Suprapubic skin (tissue), 4 donors: ENCODE results near the gene TES. TPM values are rescaled to one million over a fixed set of nuclear protein-coding genes. Genes with fewer than 3 reads are reported as not detected.

Experiments
- DNase-seq, 2 donors: peaks; one replicate each; pipeline ENCODE4 v3.0.0-alpha.2; 2019; ENCODE audit warnings: low spot score in 2 of 2
- H3K27ac ChIP-seq: fragments of 200-600 bp; sonication (generic); one replicate; pipeline ENCODE4 v1.5.1; 2019
- H3K27me3 ChIP-seq: fragments of 200-600 bp; sonication (generic); one replicate; pipeline ENCODE4 v1.5.1; 2019
- H3K36me3 ChIP-seq: fragments of 200-600 bp; sonication (generic); one replicate; pipeline ENCODE4 v1.5.1; 2019
- H3K4me1 ChIP-seq: fragments of 200-600 bp; sonication (generic); one replicate; pipeline ENCODE4 v1.5.1; 2019
- H3K4me3 ChIP-seq: fragments of 200-600 bp; sonication (generic); one replicate; pipeline ENCODE4 v1.5.1; 2019; ENCODE audit warnings: mild to moderate bottlenecking
- H3K9me3 ChIP-seq: fragments of 200-600 bp; sonication (generic); one replicate; pipeline ENCODE4 v1.5.1; 2019
- EP300 ChIP-seq: sonication (generic); formaldehyde crosslinking; IDR thresholded peaks from one replicate; pipeline ENCODE4 v1.6.1; 2017; ENCODE audit warnings: antibody characterized with exemption
- POLR2A ChIP-seq, 2 donors: fragments of 450-650 bp; IDR thresholded peaks; one replicate each; pipeline ENCODE4 v1.6.1; 2017; ENCODE audit warnings: antibody characterized with exemption in 2 of 2, mild to moderate bottlenecking in 2 of 2, moderate library complexity in 2 of 2
- POLR2AphosphoS5 ChIP-seq, 3 donors: sonication (generic); formaldehyde crosslinking; IDR thresholded peaks; one replicate each; pipeline ENCODE4 v1.6.1; 2017; ENCODE audit warnings: antibody characterized with exemption in 3 of 3
- WGBS: methylation state at CpG from one replicate; pipeline ENCODE4 v1.1.5; 2018; 5-methylcytosine and 5-hydroxymethylcytosine counted together
- total RNA-seq, 4 donors: library from RNA; depleted of rRNA; stranded (reverse); fragments of >200 nt; gene quantifications; one replicate each; pipeline ENCODE4 v1.1.0, GENCODE V29; 2016
- TF ChIP-seq, protein P1 (sequence below), 2 donors: fragments of 200-600 bp in 1 of 2; fragments of 450-650 bp in 1 of 2; sonication (generic) in 1 of 2; IDR thresholded peaks; one replicate each; pipeline ENCODE4 v1.5.1; 2016 to 2019; ENCODE audit warnings: antibody characterized with exemption in 2 of 2, mild to moderate bottlenecking in 1 of 2, moderate library complexity in 1 of 2

The TES gene
- total RNA-seq, 4 donors from 2014 or later: 44.3 to 66.0 (median 57.5) TPM

DNA sequence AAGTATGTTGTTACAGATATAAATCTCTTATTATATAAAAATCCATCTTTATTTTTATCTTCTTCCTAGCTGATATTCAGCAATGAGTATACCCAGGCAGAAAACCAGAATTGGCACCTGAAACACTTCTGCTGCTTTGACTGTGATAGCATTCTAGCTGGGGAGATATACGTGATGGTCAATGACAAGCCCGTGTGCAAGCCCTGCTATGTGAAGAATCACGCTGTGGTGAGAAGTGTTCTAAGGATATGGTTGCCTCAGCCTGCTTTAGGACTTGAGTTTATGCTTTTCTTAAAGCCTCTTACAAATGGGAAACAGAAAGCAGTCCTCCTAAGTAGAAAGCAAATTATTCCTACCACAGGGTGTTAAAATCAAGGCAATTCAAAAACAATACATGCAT is 41.9 kb downstream of the TES start:
- Histone ChIP-seq H3K36me3 (peaks cover 31% of the 10 kb centered on the region), H3K27me3 (no peaks in the 10 kb centered on the region), H3K4me3 (no peak overlapping the region), H3K27ac (no peak overlapping the region), H3K4me1 (no peaks in the 10 kb centered on the region), H3K9me3 (no peaks in the 10 kb centered on the region)
- WGBS: 95% methylated on average over 3 of the region's 3 CpGs
- TF ChIP-seq EP300 (no peak), POLR2A (IDR thresholded peaks at IDR 0.05) (no peak), POLR2AphosphoS5 (IDR thresholded peaks at IDR 0.05) (no peak)
- TF ChIP-seq, protein P1, sequence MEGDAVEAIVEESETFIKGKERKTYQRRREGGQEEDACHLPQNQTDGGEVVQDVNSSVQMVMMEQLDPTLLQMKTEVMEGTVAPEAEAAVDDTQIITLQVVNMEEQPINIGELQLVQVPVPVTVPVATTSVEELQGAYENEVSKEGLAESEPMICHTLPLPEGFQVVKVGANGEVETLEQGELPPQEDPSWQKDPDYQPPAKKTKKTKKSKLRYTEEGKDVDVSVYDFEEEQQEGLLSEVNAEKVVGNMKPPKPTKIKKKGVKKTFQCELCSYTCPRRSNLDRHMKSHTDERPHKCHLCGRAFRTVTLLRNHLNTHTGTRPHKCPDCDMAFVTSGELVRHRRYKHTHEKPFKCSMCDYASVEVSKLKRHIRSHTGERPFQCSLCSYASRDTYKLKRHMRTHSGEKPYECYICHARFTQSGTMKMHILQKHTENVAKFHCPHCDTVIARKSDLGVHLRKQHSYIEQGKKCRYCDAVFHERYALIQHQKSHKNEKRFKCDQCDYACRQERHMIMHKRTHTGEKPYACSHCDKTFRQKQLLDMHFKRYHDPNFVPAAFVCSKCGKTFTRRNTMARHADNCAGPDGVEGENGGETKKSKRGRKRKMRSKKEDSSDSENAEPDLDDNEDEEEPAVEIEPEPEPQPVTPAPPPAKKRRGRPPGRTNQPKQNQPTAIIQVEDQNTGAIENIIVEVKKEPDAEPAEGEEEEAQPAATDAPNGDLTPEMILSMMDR (IDR thresholded peaks at IDR 0.05): no peak
- no peak for DNase-seq

DNA sequence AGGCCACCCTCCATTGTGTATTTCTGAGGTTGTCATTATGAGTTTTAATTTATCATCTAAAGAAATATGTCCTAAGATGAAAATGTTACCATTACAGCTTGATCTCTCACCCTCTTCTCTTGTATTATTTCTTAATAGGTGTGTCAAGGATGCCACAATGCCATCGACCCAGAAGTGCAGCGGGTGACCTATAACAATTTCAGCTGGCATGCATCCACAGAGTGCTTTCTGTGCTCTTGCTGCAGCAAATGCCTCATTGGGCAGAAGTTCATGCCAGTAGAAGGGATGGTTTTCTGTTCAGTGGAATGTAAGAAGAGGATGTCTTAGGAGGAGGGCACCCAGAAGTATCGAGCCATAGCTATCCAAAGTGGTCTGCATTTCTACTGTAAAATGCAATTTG is 46.8 kb downstream of the TES start:
- H3K9me3 ChIP-seq: no peaks in the 10 kb centered on the region
- no peak overlapping the region for H3K4me3 ChIP-seq
- peaks cover 14% of the 10 kb centered on the region for H3K36me3 ChIP-seq
- peaks cover 8% of the 10 kb centered on the region for H3K4me1 ChIP-seq
- WGBS: 75% methylated on average over 3 of the region's 3 CpGs
- DNase-seq: no peak
- no peaks in the 10 kb centered on the region for H3K27me3 ChIP-seq
- no peak overlapping the region for H3K27ac ChIP-seq
- TF ChIP-seq, protein P1 (IDR thresholded peaks at IDR 0.05): no peak
- no peak for TF ChIP-seq POLR2A (IDR thresholded peaks at IDR 0.05)

DNA sequence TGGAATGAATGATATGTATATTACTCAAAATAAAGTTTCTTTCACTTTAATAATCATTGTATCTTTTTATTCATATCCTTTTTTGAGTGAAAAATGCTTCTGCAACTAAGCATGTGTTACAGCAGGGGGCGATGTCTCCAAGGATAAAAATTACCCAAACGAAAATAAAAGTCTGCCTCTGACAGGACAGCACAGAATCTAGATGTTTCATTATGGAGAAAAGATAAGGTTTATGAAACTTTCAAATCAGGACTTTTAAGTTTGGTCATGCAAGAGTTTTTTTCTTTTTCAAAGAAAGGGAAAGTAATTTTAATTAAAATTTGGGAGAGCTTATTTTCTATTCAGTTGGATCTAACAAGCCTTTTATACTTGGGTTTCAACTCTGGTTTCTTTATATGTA is 48.4 kb downstream of the TES start:
- Histone ChIP-seq H3K36me3 (peaks cover 3% of the 10 kb centered on the region), H3K4me1 (peaks cover 8% of the 10 kb centered on the region), H3K27me3 (no peaks in the 10 kb centered on the region), H3K27ac (no peak overlapping the region), H3K4me3 (no peak overlapping the region), H3K9me3 (no peaks in the 10 kb centered on the region)
- no peak for TF ChIP-seq EP300
- TF ChIP-seq POLR2AphosphoS5 (IDR thresholded peaks at IDR 0.05): no peak
- TF ChIP-seq, protein P1 (IDR thresholded peaks at IDR 0.05): peak; percentile 66 to 94
- TF ChIP-seq POLR2A (IDR thresholded peaks at IDR 0.05): no peak
- WGBS: 1% methylated on average over 2 of the region's 2 CpGs
- no peak for DNase-seq

DNA sequence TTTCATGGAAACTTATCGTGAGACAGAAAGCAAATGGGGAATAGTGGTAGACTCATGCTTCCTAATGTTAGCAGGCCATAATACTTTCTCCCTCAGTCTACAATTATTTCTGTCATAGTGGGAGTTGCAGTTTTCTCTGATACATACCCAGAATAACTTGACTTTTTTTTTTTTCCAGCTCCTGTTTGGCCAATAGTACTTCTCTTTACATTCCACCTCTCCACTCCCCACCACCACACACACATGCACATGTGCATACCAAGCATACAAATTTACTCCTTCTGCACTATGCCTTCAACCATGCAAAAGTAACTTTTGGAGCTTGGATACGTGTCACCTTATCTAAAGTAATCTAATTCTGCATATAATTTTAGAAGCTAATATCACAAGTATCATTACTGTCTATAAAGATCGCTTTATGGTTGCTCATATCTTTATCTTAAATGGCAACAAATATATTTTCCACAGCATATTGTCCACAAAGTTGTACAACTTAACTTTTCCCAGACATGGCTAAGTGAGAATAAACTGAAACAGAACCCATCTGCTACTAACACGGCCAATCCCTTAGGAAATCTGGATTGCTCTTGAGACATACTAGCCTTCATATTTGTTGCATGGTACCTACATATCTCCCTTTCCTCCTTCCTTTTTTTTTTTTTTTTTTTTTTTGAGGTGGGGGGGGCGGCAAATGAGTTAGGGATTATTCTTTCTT is 49.0 kb downstream of the TES start:
- Histone ChIP-seq H3K27me3 (no peaks in the 10 kb centered on the region), H3K9me3 (no peaks in the 10 kb centered on the region), H3K4me3 (no peak overlapping the region), H3K4me1 (peaks cover 8% of the 10 kb centered on the region), H3K36me3 (no peaks in the 10 kb centered on the region), H3K27ac (no peak overlapping the region)
- 50% methylated on average over 5 of the region's 5 CpGs for WGBS
- TF ChIP-seq POLR2A (IDR thresholded peaks at IDR 0.05) (no peak), EP300 (no peak), POLR2AphosphoS5 (IDR thresholded peaks at IDR 0.05) (no peak)
- TF ChIP-seq, protein P1 (IDR thresholded peaks at IDR 0.05): no peak
- no peak for DNase-seq

DNA sequence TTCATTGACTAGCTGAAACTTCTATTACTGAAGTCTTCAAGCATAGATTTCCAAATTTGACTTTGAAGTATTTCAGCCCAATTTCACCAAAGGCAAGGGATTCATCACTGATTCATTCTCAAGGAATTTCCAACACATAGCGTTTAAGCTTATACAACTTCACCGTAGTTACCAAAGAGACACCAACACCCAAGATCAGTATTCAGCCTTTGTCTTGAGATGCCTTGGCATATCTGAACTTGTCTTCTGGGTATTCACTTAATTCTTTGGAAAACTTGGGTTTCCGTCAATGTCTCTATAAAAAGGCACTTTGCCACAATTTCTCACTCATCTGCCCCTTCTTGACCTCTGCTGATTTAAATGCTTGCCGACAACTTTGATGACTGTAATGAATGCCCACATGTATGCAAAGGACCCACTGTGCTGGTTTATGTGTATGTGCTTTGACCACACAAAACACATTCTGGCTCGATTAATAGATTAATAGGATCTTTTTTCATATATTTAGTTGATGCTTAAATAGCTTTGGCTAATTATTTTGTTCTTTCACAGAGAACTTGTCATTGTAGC is 49.6 kb downstream of the TES start:
- no peak overlapping the region for H3K27ac ChIP-seq
- no peak for DNase-seq
- H3K4me3 ChIP-seq: no peak overlapping the region
- peaks cover 8% of the 10 kb centered on the region for H3K4me1 ChIP-seq
- 46% methylated on average over 5 of the region's 5 CpGs for WGBS
- H3K9me3 ChIP-seq: no peaks in the 10 kb centered on the region
- no peaks in the 10 kb centered on the region for H3K27me3 ChIP-seq
- no peak for TF ChIP-seq POLR2A (IDR thresholded peaks at IDR 0.05)
- H3K36me3 ChIP-seq: no peaks in the 10 kb centered on the region
